SK-N-SH (cell line): ENCODE results near the gene BMAL1. TPM values are rescaled to one million over a fixed set of nuclear protein-coding genes. Genes with fewer than 3 reads are reported as not detected.

ENCODE experiments used
- CTCF ChIA-PET: fragments of 300-600, 350-600 bp; formaldehyde crosslinking; extraction: SDS; loops from one replicate; lab custom pipeline; 2021; lab: Yijun Ruan, JAX
- POLR2A ChIA-PET: fragments of 350-600 bp; sonication (Branson Sonifier 250); formaldehyde crosslinking; extraction: SDS; loops from one replicate; lab custom pipeline; 2020; ENCODE audit warnings: antibody characterized with exemption, inconsistent platforms; lab: Yijun Ruan, JAX
- DNase-seq: peaks from one replicate; pipeline ENCODE4 v3.0.0; 2012
- H2AFZ ChIP-seq: fragments of 200-600 bp; sonication (generic); 2 replicates; pipeline ENCODE4 v1.8.1; 2016; ENCODE audit warnings: antibody characterized with exemption, mild to moderate bottlenecking, low read depth
- H3F3A ChIP-seq: fragments of 200-600 bp; sonication (generic); replicated peaks from 2 replicates; pipeline ENCODE3; 2016; ENCODE audit warnings: antibody characterized with exemption, mild to moderate bottlenecking; ENCODE audit not compliant: insufficient read depth
- H3K27ac ChIP-seq, 2 experiments: fragments of 200-500 bp in 1 of 2; fragments of 200-600 bp in 1 of 2; sonication (Bioruptor generic) in 1 of 2; sonication (generic), shearing (Covaris generic) in 1 of 2; 2 replicates each; pipeline versions ENCODE4 v1.5.1 to v1.6.1; 2014 to 2016; ENCODE audit warnings: low read depth in 2 of 2, inconsistent platforms in 1 of 2, low read length in 1 of 2, mild to moderate bottlenecking in 1 of 2, mixed read lengths in 1 of 2
- H3K27me3 ChIP-seq: fragments of 200-600 bp; sonication (generic), shearing (Covaris generic); 2 replicates; pipeline ENCODE4 v1.6.1; 2016; ENCODE audit warnings: mixed run types; ENCODE audit not compliant: insufficient read depth
- H3K36me3 ChIP-seq, 2 experiments: fragments of 200-500 bp in 1 of 2; fragments of 200-600 bp in 1 of 2; sonication (Bioruptor generic) in 1 of 2; sonication (generic) in 1 of 2; replicated peaks in 1 of 2; 2 replicates each; pipeline versions ENCODE3 to v1.5.1; 2014 to 2016; ENCODE audit warnings: low read length in 1 of 2, mild to moderate bottlenecking in 1 of 2; ENCODE audit not compliant: insufficient read depth in 2 of 2, control insufficient read depth in 1 of 2
- H3K4me1 ChIP-seq, 2 experiments: fragments of 200-500 bp in 1 of 2; fragments of 200-600 bp in 1 of 2; sonication (Bioruptor generic) in 1 of 2; sonication (generic), shearing (Covaris generic) in 1 of 2; 2 replicates each; pipeline versions ENCODE4 v1.5.1 to v1.6.1; 2014 to 2016; ENCODE audit warnings: low read depth in 1 of 2, low read length in 1 of 2, mixed run types in 1 of 2; ENCODE audit not compliant: insufficient read depth in 2 of 2, control insufficient read depth in 1 of 2
- H3K4me2 ChIP-seq: fragments of 200-600 bp; sonication (generic), shearing (Covaris generic); 2 replicates; pipeline ENCODE4 v1.6.1; 2017; ENCODE audit warnings: mixed run types
- H3K4me3 ChIP-seq, 2 experiments: fragments of 200-500 bp in 1 of 2; fragments of 200-600 bp in 1 of 2; sonication (Bioruptor generic) in 1 of 2; sonication (generic), shearing (Covaris generic) in 1 of 2; 2 replicates each; pipeline versions ENCODE4 v1.5.1 to v1.8.1; 2014 to 2016; ENCODE audit warnings: low read depth in 2 of 2, inconsistent platforms in 1 of 2, low read length in 1 of 2, mild to moderate bottlenecking in 1 of 2, mixed read lengths in 1 of 2, moderate library complexity in 1 of 2
- H3K79me2 ChIP-seq: fragments of 200-600 bp; sonication (generic); 2 replicates; pipeline ENCODE4 v1.8.1; 2017; ENCODE audit warnings: mild to moderate bottlenecking; ENCODE audit not compliant: insufficient read depth
- H3K9ac ChIP-seq: fragments of 200-600 bp; sonication (generic); 2 replicates; pipeline ENCODE4 v1.6.1; 2017; ENCODE audit warnings: mixed run types
- H3K9me2 ChIP-seq: fragments of 200-600 bp; sonication (generic); 2 replicates; pipeline ENCODE4 v1.6.1; 2017; ENCODE audit warnings: mixed run types
- H3K9me3 ChIP-seq: fragments of 200-600 bp; sonication (generic); 2 replicates; pipeline ENCODE4 v1.6.1; 2017; ENCODE audit warnings: mixed run types, mild to moderate bottlenecking, moderate library complexity
- H4K20me1 ChIP-seq: fragments of 200-600 bp; sonication (generic); 2 replicates; pipeline ENCODE4 v1.6.1; 2017; ENCODE audit warnings: mild to moderate bottlenecking, mixed run types; ENCODE audit not compliant: insufficient read depth
- ELF1 ChIP-seq: IDR thresholded peaks from 2 replicates; pipeline ENCODE4 v1.4.0; 2012
- FOXJ3 ChIP-seq: sonication (generic); formaldehyde crosslinking; IDR thresholded peaks from 2 replicates; pipeline ENCODE4 v1.5.1; 2020; ENCODE audit warnings: mild to moderate bottlenecking, missing genetic modification reagents
- FOXM1 ChIP-seq: IDR thresholded peaks from 2 replicates; pipeline ENCODE4 v1.4.0; 2012; ENCODE audit warnings: low read depth, mild to moderate bottlenecking
- GABPA ChIP-seq: IDR thresholded peaks from 2 replicates; pipeline ENCODE4 v1.4.0; 2012; ENCODE audit warnings: low read depth, mild to moderate bottlenecking
- IRF3 ChIP-seq: fragments of 150-350 bp; IDR thresholded peaks from 2 replicates; pipeline ENCODE4 v1.6.1; 2016; ENCODE audit warnings: mild to moderate bottlenecking, low read depth, low read length
- JUND ChIP-seq: IDR thresholded peaks from 2 replicates; pipeline ENCODE4 v1.4.0; 2012
- MEF2A ChIP-seq: IDR thresholded peaks from 2 replicates; pipeline ENCODE4 v1.4.0; 2012; ENCODE audit warnings: low read depth, borderline replicate concordance
- MXI1 ChIP-seq: IDR thresholded peaks from 2 replicates; pipeline ENCODE4 v1.6.1; 2012; ENCODE audit warnings: mild to moderate bottlenecking, low read depth, low read length, improper control_type of control experiment
- NFIC ChIP-seq: IDR thresholded peaks from 2 replicates; pipeline ENCODE4 v1.4.0; 2012; ENCODE audit warnings: borderline replicate concordance
- NRF1 ChIP-seq: IDR thresholded peaks from 2 replicates; pipeline ENCODE4 v1.6.1; 2012; ENCODE audit warnings: low read depth, mild to moderate bottlenecking, low read length
- POLR2AphosphoS5 ChIP-seq: IDR thresholded peaks from 2 replicates; pipeline ENCODE4 v1.6.1; 2012; ENCODE audit warnings: low read depth, low read length
- RCOR1 ChIP-seq: fragments of 150-350 bp; IDR thresholded peaks from 2 replicates; pipeline ENCODE4 v1.6.1; 2017; ENCODE audit warnings: antibody characterized with exemption, low read length
- REST ChIP-seq: IDR thresholded peaks from 2 replicates; pipeline ENCODE4 v1.6.1; 2012; ENCODE audit warnings: mild to moderate bottlenecking, low read depth, low read length, moderate library complexity
- RXRA ChIP-seq: IDR thresholded peaks from 2 replicates; pipeline ENCODE4 v1.4.0; 2012; ENCODE audit warnings: low read depth, mild to moderate bottlenecking, borderline replicate concordance
- SMC3 ChIP-seq: IDR thresholded peaks from 2 replicates; pipeline ENCODE4 v1.6.1; 2012; ENCODE audit warnings: low read depth, low read length, improper control_type of control experiment
- TCF12 ChIP-seq: IDR thresholded peaks from 2 replicates; pipeline ENCODE4 v1.4.0; 2012
- USF1 ChIP-seq: IDR thresholded peaks from 2 replicates; pipeline ENCODE4 v1.4.0; 2012; ENCODE audit warnings: low read depth, borderline replicate concordance
- ZBTB33 ChIP-seq: IDR thresholded peaks from 2 replicates; pipeline ENCODE4 v1.4.0; 2012; ENCODE audit warnings: low read depth, borderline replicate concordance
- WGBS: methylation state at CpG from one replicate; pipeline ENCODE4 v1.1.6; 2017; ENCODE audit warnings: low lambda C conversion rate; 5-methylcytosine and 5-hydroxymethylcytosine counted together
- polyA plus RNA-seq, 3 experiments: library from polyadenylated mRNA; depleted of rRNA; stranded (reverse); fragments of >200 nt; gene quantifications; 2 replicates each; pipeline ENCODE4 v1.2.3, GENCODE V29; 2012

BMAL1 gene
- polyA plus RNA-seq, 1 of the 3 experiments (the other 2 are of a cell fraction): 6.5 TPM

- no peaks in the 10 kb centered on the region for H3K9me2 ChIP-seq
- H3K4me1 ChIP-seq: peaks cover 0 to 15% of the 10 kb centered on the region in 2 experiments; a peak in 2 of 4 replicates
- H3K36me3 ChIP-seq: no peaks in the 10 kb centered on the region
- POLR2A ChIA-PET: no interaction called here
- WGBS: 84% methylated on average over 3 of the region's 3 CpGs
- no peak overlapping the region for H3K27ac ChIP-seq
- no peak for DNase-seq
- CTCF ChIA-PET: interaction anchor here (0.9 to 4.8 kb wide), 10 partner anchors 9 to 949 kb away, joined by 3 to 36 read pairs (median 4); no protein-coding TSS in a partner anchor
- H3K79me2 ChIP-seq: peaks cover 44% of the 10 kb centered on the region
- H3K4me3 ChIP-seq: no peak overlapping the region
- H3F3A ChIP-seq: peaks cover 8% of the 10 kb centered on the region
- peaks cover 12% of the 10 kb centered on the region; the same call in 1 of the 2 replicates for H4K20me1 ChIP-seq
- H2AFZ ChIP-seq: no peak overlapping the region
- no peaks in the 10 kb centered on the region for H3K9me3 ChIP-seq
- TF ChIP-seq NFIC (no peak), MEF2A (no peak), USF1 (no peak), NRF1 (no peak), JUND (no peak), FOXJ3 (CRISPR knock-in tag) (no peak), REST (no peak), SMC3 (no peak), RXRA (no peak), MXI1 (no peak), GABPA (no peak), FOXM1 (no peak), RCOR1 (no peak), POLR2AphosphoS5 (no peak), ZBTB33 (no peak), ELF1 (no peak), IRF3 (no peak), TCF12 (no peak)
- TF ChIP-seq, all 33 proteins: peak for 0
- Histone ChIP-seq H3K27me3 (no peaks in the 10 kb centered on the region), H3K9ac (no peak overlapping the region), H3K4me2 (peak overlapping the region; percentile 91; the same call in 1 of the 2 replicates)
Measured at GRCh38 chr11:13280092-13280722, 2.6 kb downstream of the BMAL1 start.
